Mesodermal cell (in vitro differentiated cells): ENCODE measurements around the gene PFKFB2.

Experiments used
- H3K27ac ChIP-seq: 2 replicates; pipeline ENCODE4 v1.7.0; 2013; ENCODE audit warnings: mild to moderate bottlenecking, low read depth, low read length, moderate library complexity; ENCODE audit not compliant: severe bottlenecking
- H3K36me3 ChIP-seq: 2 replicates; pipeline ENCODE4 v1.7.1; 2013; ENCODE audit warnings: mild to moderate bottlenecking, low read length, moderate library complexity; ENCODE audit not compliant: control insufficient read depth, insufficient read depth
- H3K4me1 ChIP-seq: one replicate; pipeline ENCODE4 v1.7.1; 2013; ENCODE audit warnings: mild to moderate bottlenecking, low read length; ENCODE audit not compliant: insufficient read depth, control insufficient read depth, poor library complexity, severe bottlenecking
- H3K4me3 ChIP-seq: 2 replicates; pipeline ENCODE4 v1.7.0; 2013; ENCODE audit warnings: low read length, control low read depth, mild to moderate bottlenecking; ENCODE audit not compliant: insufficient read depth, poor library complexity, severe bottlenecking; ENCODE audit errors: extremely low read depth
- H3K9me3 ChIP-seq: 2 replicates; pipeline ENCODE4 v1.7.1; 2013; ENCODE audit warnings: mild to moderate bottlenecking, low read length, moderate library complexity; ENCODE audit not compliant: control insufficient read depth
- WGBS, 2 experiments: methylation state at CpG; one replicate each; pipeline ENCODE4 v1.1.5; 2013; ENCODE audit warnings: missing lambda C conversion rate in 2 of 2; ENCODE audit not compliant: insufficient coverage in 2 of 2; 5-methylcytosine and 5-hydroxymethylcytosine counted together

The PFKFB2 gene

DNA sequence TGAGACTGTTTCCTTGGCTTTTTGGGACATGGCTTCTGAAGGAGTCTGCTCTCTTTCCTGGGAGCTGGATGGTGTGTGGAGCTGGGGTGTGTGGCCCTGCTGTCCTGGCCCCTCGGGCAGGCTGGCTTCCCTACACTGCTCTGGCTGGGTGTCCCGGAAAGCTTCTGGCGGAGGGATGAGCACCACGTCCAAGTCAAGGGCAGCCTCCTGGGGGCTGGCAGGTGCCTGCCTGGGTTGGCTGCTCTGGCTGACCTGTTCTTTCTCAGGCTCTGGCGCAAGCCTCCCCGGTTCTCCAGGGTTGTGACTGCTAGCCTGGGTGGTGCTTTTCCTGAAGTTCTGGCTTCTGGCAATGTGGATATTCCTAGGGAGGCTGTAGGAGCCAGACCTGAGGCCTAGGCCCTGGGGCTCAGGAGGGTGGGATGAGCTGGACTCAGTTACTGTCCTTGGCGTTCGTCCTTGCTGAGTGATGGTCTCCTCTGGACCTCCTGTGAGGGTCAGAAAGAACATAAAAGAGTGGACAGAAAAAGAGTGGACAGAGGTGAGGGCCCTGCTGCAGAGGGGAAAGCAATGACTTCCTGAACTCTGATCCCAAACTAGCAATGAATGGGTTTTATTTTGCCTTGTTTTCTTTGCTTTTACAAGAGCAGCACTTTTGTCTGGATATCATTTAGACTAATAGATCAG, 29.9 kb upstream of the PFKFB2 start:
- Histone ChIP-seq H3K27ac (no peak overlapping the region), H3K4me3 (no peak overlapping the region), H3K9me3 (no peaks in the 10 kb centered on the region), H3K36me3 (no peaks in the 10 kb centered on the region), H3K4me1 (peaks cover 47% of the 10 kb centered on the region)
- 96 to 97% methylated on average over 8 of the region's 8 CpGs for WGBS, 2 experiments

DNA sequence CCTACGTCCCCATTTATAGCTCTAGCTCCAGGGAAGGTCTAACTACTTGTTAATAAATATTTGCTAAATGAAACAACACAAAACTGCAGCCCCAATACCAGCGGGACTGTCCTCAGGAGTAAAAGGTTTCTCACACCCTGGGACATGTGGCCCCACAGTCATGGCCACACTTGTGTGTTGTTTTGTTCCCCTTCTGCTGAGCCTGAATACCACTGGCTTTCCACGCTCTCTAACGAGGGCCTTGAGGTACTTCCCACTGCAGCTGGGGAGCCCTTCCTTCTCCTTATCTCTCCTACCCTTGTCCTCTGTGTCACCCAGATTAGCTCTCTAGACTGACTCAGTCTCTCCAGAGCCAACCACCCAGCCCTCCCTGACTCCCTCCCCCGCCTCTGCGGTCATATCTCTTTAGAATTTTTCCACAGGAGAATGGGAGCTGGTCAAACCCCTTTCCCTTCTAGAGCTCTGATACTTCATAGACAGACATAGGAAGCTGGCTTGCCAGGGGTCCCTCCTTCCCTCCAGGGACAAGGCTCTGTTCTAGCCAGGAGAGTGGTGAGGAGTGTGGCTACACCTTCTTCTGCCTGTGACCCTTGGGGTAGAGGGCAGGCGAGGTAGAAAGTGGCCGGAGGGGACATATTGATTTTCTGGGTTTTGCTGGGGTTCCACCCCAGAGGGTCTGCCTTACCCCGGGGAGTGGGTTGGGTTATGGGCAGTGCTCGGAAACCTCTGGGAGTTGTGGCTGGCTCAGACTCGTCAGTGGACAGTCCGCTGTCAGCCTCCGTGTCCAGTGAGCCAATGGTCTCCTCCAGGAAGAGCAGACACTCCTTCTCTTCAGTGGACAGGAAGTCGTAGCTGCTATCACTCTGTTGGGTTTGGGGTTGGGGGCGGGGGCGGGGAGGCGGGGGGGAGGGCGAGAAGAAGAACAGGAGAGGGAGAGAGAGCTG, 28.6 kb upstream of the PFKFB2 start:
- WGBS, 2 experiments: 70 to 76% methylated on average over 10 to 11 of the region's 18 CpGs
- no peaks in the 10 kb centered on the region for H3K9me3 ChIP-seq
- peak overlapping the region; percentile 92 for H3K27ac ChIP-seq
- no peak overlapping the region for H3K4me3 ChIP-seq
- no peaks in the 10 kb centered on the region for H3K36me3 ChIP-seq
- peaks cover 47% of the 10 kb centered on the region for H3K4me1 ChIP-seq

DNA sequence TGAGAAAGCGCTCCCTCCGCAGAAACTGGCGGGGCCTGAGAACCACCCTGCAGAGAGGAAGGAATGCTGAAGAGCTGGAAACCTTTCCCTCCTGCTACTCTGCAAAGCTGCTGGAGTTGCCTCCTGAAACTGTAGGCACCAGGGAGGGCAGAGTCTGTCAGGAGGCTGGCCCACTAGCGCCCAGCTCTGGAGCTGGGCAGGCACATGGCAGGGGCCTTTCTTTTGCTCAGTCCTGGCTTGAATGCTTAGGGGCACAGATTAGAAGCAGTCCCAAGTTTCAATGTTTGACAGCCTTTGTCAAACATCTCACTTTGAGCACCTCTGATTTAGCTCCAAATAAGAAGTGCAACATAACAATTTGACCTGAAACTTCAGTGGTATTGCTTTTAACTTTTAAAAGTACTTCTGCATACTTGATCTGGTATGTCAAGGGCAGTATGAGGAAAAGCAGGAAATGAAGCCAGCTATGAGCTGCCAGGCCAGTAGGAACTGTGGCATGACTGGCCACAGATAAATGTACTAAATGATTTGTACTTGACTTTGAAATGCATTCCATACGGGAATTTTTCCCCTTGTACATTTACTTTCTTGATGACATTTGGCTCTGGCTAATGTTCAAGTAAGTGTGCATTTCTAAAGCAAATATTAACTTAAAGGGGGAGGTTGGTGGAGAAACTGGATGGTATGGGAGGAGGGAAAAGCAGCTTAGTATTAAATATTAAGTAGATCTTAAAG, 27.8 kb upstream of the PFKFB2 start:
- Histone ChIP-seq H3K4me3 (no peak overlapping the region), H3K36me3 (no peaks in the 10 kb centered on the region), H3K27ac (peak overlapping the region; percentile 90), H3K9me3 (no peaks in the 10 kb centered on the region), H3K4me1 (peaks cover 44% of the 10 kb centered on the region)
- WGBS, 2 experiments: 25 to 26% methylated on average over 2 to 4 of the region's 5 CpGs

DNA sequence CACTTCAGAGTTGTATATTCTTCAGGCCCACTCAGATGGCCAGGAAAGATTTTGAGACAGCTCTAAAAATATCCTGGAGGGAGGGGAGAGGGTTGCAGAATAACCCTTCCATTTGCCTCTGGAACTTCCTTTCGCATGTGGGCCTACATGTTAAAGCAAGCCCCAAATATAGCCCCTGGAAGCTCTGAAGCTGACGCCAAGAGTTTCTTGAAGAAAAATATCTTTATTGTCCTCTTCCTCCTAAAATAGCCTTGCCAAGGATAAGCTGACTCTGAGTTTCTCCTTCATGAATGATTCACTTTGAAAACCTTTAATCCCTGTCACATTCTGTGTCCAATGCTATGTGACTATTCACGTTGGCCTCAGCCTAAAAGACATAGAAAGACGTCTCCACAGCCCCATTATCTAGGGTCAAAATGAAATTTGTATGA, 27.0 kb upstream of the PFKFB2 start:
- H3K9me3 ChIP-seq: no peaks in the 10 kb centered on the region
- no peaks in the 10 kb centered on the region for H3K36me3 ChIP-seq
- H3K4me3 ChIP-seq: no peak overlapping the region
- peak overlapping the region; percentile 90 for H3K27ac ChIP-seq
- 60 to 91% methylated on average over 2 of the region's 4 CpGs for WGBS, 2 experiments
- H3K4me1 ChIP-seq: peaks cover 37% of the 10 kb centered on the region

DNA sequence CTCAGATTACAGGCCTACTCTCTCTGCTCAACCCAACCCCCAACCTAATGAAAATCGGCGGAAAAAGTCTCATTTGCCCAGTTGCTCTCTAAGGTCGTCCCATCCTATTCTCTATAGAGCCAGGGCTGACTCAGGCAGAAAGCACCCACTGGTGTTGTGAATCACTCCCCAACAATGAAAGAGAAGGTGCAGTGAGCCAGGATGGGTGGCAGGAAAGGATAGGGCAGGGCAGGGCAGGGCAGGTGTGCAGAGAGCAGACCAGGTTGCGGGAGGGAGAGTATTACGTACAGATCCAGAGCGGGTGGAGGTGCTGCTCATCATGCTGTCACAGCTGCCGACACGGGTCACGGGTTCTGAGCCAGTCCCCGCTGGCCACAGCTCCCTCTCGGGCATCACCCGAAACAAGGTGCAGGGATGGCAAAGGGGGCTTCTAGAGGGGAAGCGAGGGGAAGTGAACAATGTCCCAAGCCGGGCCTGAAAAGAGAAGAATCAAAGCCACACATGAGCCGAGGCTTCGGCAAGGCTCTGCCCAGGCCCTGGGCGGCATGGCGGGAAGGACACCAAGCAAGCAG, 25.8 kb upstream of the PFKFB2 start:
- WGBS, 2 experiments: 91 to 94% methylated on average over 16 to 17 of the region's 18 CpGs
- Histone ChIP-seq H3K36me3 (no peaks in the 10 kb centered on the region), H3K27ac (no peak overlapping the region), H3K9me3 (no peaks in the 10 kb centered on the region), H3K4me1 (peaks cover 37% of the 10 kb centered on the region), H3K4me3 (no peak overlapping the region)

DNA sequence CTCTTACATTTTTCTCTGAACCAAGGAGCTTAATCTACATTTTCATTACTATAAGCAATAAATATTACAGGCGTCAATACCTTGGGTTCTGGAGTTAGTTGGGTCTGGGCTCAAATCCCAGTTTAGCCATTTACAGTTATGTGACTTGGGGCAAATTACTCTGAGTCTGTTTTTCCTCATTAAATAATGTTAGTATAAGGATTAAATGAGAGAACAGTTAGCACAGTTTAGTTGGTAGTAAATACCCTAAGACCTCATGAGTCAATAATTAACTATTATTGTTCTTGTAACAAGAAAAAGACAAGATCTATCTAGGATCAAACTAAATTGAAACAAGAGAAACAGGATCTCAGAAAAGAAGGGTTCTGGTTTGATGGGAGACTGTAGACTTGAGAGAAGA, 25.2 kb upstream of the PFKFB2 start:
- Histone ChIP-seq H3K27ac (no peak overlapping the region), H3K36me3 (no peaks in the 10 kb centered on the region), H3K4me3 (no peak overlapping the region), H3K4me1 (peaks cover 40% of the 10 kb centered on the region), H3K9me3 (no peaks in the 10 kb centered on the region)
- WGBS, 2 experiments: no CpG with 5 or more reads among the region's 1 CpG

DNA sequence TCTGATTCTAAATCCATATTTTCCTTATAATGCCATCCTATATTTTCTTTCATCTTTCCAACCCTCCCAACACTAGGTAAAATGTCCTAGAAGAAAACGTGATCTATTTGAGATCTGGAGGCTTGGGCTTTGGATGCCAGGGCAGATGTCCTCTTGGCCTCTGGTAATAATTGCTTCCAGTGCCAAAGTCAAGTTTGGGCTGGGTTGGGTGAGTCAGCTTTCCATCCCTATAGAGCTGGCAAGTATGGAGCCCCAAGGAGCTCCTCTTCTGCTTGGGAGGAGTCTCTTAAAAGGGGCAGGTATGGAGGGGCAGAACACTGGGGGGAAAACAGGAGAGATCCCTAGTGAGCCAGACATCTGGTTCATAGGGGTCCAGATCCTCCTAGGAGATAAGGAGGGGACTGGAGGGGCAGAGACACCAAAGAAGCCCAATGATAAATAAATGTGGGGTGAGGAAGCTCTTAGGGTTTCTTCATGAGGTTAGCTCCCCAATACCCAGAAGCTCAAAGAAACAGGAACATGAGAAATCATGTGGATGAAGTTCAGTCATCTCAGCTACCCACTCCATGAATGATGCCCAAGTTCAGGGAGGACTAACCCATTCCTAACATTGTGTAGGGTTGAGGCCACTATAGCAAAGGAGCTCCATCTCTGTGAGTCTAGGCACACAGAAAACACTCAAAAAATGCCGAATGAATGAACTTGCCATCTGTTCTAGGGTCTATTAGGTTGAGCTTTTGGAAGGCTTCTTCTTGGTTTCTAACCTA, 24.0 kb upstream of the PFKFB2 start:
- no peak overlapping the region for H3K27ac ChIP-seq
- 100% methylated on average over 1 of the region's 2 CpGs; no CpG with 5 or more reads in 1 of the 2 experiments for WGBS, 2 experiments
- H3K4me1 ChIP-seq: peaks cover 37% of the 10 kb centered on the region
- H3K4me3 ChIP-seq: no peak overlapping the region
- no peaks in the 10 kb centered on the region for H3K36me3 ChIP-seq
- H3K9me3 ChIP-seq: no peaks in the 10 kb centered on the region

DNA sequence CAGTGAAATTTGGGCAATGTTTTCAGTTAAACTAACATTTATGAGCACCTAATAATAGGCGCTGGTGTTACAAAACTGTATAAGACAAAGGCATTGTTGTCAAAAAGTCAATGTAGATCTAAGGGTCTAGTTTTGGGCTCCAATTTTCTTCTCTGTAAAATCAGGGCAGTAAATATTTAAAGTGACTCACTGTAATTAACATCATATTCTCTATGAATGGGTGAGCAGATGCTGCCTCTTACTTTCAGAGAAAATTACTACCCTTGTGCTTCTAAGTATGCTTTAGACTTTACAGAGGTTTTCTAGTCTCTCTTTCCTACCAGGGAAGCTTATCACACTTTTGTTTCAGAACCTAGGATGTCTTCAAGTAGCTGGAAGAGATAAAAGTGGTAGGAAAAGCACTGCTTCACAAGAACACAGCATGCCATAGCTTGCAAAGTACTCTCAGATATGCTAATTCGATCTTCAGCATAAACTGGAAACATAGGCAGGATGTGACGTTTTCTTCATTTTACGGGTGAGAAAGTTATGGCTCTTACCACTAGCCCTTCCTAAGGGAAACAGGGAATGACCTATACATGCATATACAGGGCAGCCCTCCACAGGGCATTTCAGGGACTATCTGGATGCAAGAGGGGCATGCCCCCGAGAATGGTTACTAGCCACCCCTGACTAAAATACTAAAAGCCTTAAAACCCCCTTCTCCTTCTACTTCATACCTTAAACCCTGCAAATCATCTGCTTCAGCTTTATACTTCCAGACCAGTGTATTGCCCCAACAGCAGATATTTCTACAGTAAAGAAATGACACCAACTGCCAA, 23.2 kb upstream of the PFKFB2 start:
- Histone ChIP-seq H3K4me1 (peaks cover 32% of the 10 kb centered on the region), H3K36me3 (no peaks in the 10 kb centered on the region), H3K4me3 (no peak overlapping the region), H3K27ac (no peak overlapping the region), H3K9me3 (no peaks in the 10 kb centered on the region)
- WGBS, 2 experiments: 65 to 77% methylated on average over 4 of the region's 5 CpGs

DNA sequence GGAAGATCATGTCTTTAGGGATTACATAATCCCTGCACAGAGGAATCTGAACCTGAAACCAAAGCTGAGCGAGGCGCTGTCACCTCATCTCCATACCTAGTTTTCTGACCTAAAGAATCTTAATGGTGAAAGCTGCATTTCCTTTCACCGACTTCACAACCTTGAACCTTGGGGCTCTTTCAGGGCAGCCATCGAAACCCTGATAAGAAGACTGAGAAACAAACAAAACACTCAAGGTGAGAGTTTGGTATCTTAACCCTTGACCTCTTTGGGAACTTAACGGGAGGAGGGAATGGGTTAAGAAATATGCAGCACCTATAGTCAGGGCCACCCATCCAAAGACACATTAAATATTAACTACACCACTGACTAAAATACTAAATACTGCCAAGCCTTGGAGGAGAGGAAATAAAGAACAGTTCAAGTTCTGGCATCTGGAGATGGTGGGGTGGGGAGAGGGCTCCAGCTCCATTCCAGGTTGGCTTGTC, 22.5 kb upstream of the PFKFB2 start:
- WGBS, 2 experiments: 70 to 100% methylated on average over 2 of the region's 5 CpGs
- H3K4me3 ChIP-seq: no peak overlapping the region
- no peak overlapping the region for H3K27ac ChIP-seq
- no peaks in the 10 kb centered on the region for H3K36me3 ChIP-seq
- no peaks in the 10 kb centered on the region for H3K9me3 ChIP-seq
- H3K4me1 ChIP-seq: peaks cover 26% of the 10 kb centered on the region
